Neural cell (in vitro differentiated cells): ENCODE measurements around the gene SLC30A9.

Experiments used
- EP300 ChIP-seq: fragments of 450-650 bp; conservative IDR thresholded peaks from 2 replicates; pipeline ENCODE4 v1.6.1; 2014; ENCODE audit warnings: antibody characterized with exemption, mild to moderate bottlenecking, moderate library complexity; ENCODE audit not compliant: poor library complexity, severe bottlenecking
- EZH2 ChIP-seq: fragments of 200-600, 300-800 bp; shearing (Covaris generic), sonication (generic); IDR thresholded peaks from 2 replicates; pipeline ENCODE4 v1.6.1; 2014; ENCODE audit warnings: antibody characterized with exemption, low read length, borderline replicate concordance, mild to moderate bottlenecking; ENCODE audit not compliant: insufficient read depth, poor library complexity, severe bottlenecking
- POLR2AphosphoS5 ChIP-seq: IDR thresholded peaks from 2 replicates; pipeline ENCODE4 v1.6.1; 2012
- RAD21 ChIP-seq: fragments of 450-650 bp; conservative IDR thresholded peaks from 2 replicates; pipeline ENCODE4 v1.6.1; 2014; ENCODE audit warnings: antibody characterized with exemption, mild to moderate bottlenecking, moderate library complexity
- TAF1 ChIP-seq: IDR thresholded peaks from 2 replicates; pipeline ENCODE4 v1.6.1; 2012; ENCODE audit warnings: low read depth
- TF ChIP-seq, protein P1 (sequence below): fragments of 450-650 bp; IDR thresholded peaks from 2 replicates; pipeline ENCODE4 v1.5.1; 2014; ENCODE audit warnings: antibody characterized with exemption, mild to moderate bottlenecking, moderate library complexity; ENCODE audit not compliant: poor library complexity, severe bottlenecking

DNA sequence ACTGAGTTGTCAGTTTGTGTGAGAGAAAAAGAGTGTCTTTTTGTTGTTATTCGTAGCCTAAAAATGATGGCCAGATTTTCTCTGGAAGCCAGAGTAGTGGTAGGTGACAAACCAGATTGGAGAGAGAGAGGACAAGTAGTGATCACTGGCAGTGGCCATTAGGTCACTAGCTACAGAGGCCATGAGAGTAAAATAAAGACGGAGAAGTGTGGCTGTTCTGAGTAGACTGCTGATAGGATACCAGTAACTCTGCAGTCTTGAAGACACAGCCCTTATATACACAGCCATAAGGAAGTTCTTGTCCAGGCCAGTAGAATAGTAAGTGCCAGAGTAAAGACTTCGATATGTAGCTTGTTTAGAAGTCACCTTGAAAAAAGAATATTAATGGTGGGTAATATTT lies 7.7 kb downstream of the SLC30A9 start:
- TF ChIP-seq, protein P1, sequence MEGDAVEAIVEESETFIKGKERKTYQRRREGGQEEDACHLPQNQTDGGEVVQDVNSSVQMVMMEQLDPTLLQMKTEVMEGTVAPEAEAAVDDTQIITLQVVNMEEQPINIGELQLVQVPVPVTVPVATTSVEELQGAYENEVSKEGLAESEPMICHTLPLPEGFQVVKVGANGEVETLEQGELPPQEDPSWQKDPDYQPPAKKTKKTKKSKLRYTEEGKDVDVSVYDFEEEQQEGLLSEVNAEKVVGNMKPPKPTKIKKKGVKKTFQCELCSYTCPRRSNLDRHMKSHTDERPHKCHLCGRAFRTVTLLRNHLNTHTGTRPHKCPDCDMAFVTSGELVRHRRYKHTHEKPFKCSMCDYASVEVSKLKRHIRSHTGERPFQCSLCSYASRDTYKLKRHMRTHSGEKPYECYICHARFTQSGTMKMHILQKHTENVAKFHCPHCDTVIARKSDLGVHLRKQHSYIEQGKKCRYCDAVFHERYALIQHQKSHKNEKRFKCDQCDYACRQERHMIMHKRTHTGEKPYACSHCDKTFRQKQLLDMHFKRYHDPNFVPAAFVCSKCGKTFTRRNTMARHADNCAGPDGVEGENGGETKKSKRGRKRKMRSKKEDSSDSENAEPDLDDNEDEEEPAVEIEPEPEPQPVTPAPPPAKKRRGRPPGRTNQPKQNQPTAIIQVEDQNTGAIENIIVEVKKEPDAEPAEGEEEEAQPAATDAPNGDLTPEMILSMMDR, result no peak
- TF ChIP-seq EZH2 (no peak), EP300 (no peak), TAF1 (no peak), RAD21 (no peak), POLR2AphosphoS5 (no peak)
